PC-9 (cell line): ENCODE measurements around the gene CDC23. TPM values are rescaled to one million over a fixed set of nuclear protein-coding genes. Genes with fewer than 3 reads are reported as not detected.

Experiments
- BruUV-seq: library from RNA; stranded (reverse); fragments of 400-500 nt; replicated peaks from 2 replicates; lab custom pipeline; 2021; lab: Mats Ljungman, UMichigan
- CTCF ChIA-PET: fragments of 300-600 bp; sonication (Branson Sonifier 250); formaldehyde crosslinking; loops from one replicate; lab custom pipeline; 2022; ENCODE audit warnings: antibody characterized with exemption; lab: Charles Lee
- POLR2A ChIA-PET: fragments of 300-600 bp; sonication (Branson Sonifier 250); formaldehyde crosslinking; loops from one replicate; lab custom pipeline; 2022; ENCODE audit warnings: antibody characterized with exemption; ENCODE audit not compliant: unreplicated experiment; lab: Charles Lee
- DNase-seq, 2 experiments: peaks; one replicate each; pipeline versions ENCODE4 v3.0.0 to v3.0.0-alpha.2; 2015 to 2022; ENCODE audit warnings: mixed read lengths in 1 of 2
- H2AFZ ChIP-seq: fragments of 200-600 bp; sonication (generic); 2 replicates; pipeline ENCODE4 v1.8.1; 2017; ENCODE audit warnings: antibody characterized with exemption
- H3F3A ChIP-seq: fragments of 200-600 bp; sonication (generic); 2 replicates; pipeline ENCODE4 v1.8.1; 2017; ENCODE audit warnings: antibody characterized with exemption, mild to moderate bottlenecking, low read depth; ENCODE audit not compliant: insufficient read depth
- H3K27ac ChIP-seq: fragments of 200-600 bp; sonication (generic); 2 replicates; pipeline ENCODE4 v1.6.1; 2016; ENCODE audit warnings: mixed run types
- H3K27me3 ChIP-seq: fragments of 200-600 bp; sonication (generic); 2 replicates; pipeline ENCODE4 v1.6.1; 2016; ENCODE audit warnings: low read depth, mixed run types; ENCODE audit not compliant: insufficient read depth
- H3K36me3 ChIP-seq: fragments of 200-600 bp; sonication (generic); 2 replicates; pipeline ENCODE4 v1.6.1; 2016; ENCODE audit warnings: low read depth, mixed run types
- H3K4me1 ChIP-seq: fragments of 200-600 bp; sonication (generic); replicated peaks from 2 replicates; pipeline ENCODE4 v1.6.1; 2016; ENCODE audit warnings: mixed run types; ENCODE audit not compliant: insufficient read depth
- H3K4me2 ChIP-seq: fragments of 200-600 bp; sonication (generic); 2 replicates; pipeline ENCODE4 v1.6.1; 2017; ENCODE audit warnings: mixed run types
- H3K4me3 ChIP-seq: fragments of 200-600 bp; sonication (generic); 2 replicates; pipeline ENCODE4 v1.6.1; 2016; ENCODE audit warnings: mixed run types
- H3K79me2 ChIP-seq: fragments of 200-600 bp; sonication (generic); 2 replicates; pipeline ENCODE4 v1.6.1; 2017; ENCODE audit warnings: low read depth, mixed run types
- H3K9me2 ChIP-seq: fragments of 200-600 bp; sonication (generic); 2 replicates; pipeline ENCODE4 v1.8.1; 2017; ENCODE audit warnings: mild to moderate bottlenecking; ENCODE audit not compliant: insufficient read depth
- H3K9me3 ChIP-seq: fragments of 200-600 bp; sonication (generic); 2 replicates; pipeline ENCODE4 v1.8.1; 2016; ENCODE audit warnings: low read depth; ENCODE audit not compliant: insufficient read depth
- H4K20me1 ChIP-seq: fragments of 200-600 bp; sonication (generic); 2 replicates; pipeline ENCODE4 v1.8.1; 2017; ENCODE audit not compliant: insufficient read depth
- EZH2 ChIP-seq: fragments of 200-600 bp; sonication (generic); IDR thresholded peaks from 2 replicates; pipeline ENCODE4 v1.8.0; 2017; ENCODE audit warnings: antibody characterized with exemption, low read depth
- intact Hi-C: fragments of 100-400 bp; cut with micrococcal nuclease; formaldehyde crosslinking; loops from one replicate; pipeline ENCODE4 v1.10.0; 2022; ENCODE audit not compliant: unreplicated experiment
- total RNA-seq: library from RNA; stranded (reverse); gene quantifications from 2 replicates; pipeline ENCODE4 v1.2.3, GENCODE V29; 2021
- TF ChIP-seq, protein P1 (sequence below): fragments of 200-600 bp; sonication (generic); conservative IDR thresholded peaks from 2 replicates; pipeline ENCODE4 v1.6.1; 2017; ENCODE audit warnings: mixed run types, antibody characterized with exemption, mild to moderate bottlenecking, moderate library complexity

The CDC23 gene
- total RNA-seq, 1 experiment from 2014 or later = 40.5 TPM

GRCh38 chr5:138139781-138140090 is 73.4 kb downstream of the CDC23 start:
- no peak overlapping the region for H3K27ac ChIP-seq
- no peaks in the 10 kb centered on the region for H3K79me2 ChIP-seq
- no peaks in the 10 kb centered on the region for H3K36me3 ChIP-seq
- intact Hi-C loops = no loop called here
- no peak for DNase-seq
- BruUV-seq = no TSS peak
- no peaks in the 10 kb centered on the region; the same call in 1 of the 2 replicates for H3K9me2 ChIP-seq
- H3K4me2 ChIP-seq = no peak overlapping the region
- H3K9me3 ChIP-seq = no peaks in the 10 kb centered on the region
- ChIA-PET POLR2A (interaction anchor here (0.6 kb wide), 1 partner anchor 1742 kb away, joined by 3 read pairs; no protein-coding TSS in a partner anchor), CTCF (no interaction called here)
- no peaks in the 10 kb centered on the region for H3K27me3 ChIP-seq
- H2AFZ ChIP-seq = no peak overlapping the region
- H4K20me1 ChIP-seq = no peaks in the 10 kb centered on the region
- no peak for TF ChIP-seq EZH2
- 0 out of 2 replicates have a peak, but pooled peaks cover 7% of the 10 kb centered on the region for H3F3A ChIP-seq
- no peak overlapping the region for H3K4me3 ChIP-seq
- peaks cover 5% of the 10 kb centered on the region; the same call in 1 of the 2 replicates for H3K4me1 ChIP-seq

DNA sequence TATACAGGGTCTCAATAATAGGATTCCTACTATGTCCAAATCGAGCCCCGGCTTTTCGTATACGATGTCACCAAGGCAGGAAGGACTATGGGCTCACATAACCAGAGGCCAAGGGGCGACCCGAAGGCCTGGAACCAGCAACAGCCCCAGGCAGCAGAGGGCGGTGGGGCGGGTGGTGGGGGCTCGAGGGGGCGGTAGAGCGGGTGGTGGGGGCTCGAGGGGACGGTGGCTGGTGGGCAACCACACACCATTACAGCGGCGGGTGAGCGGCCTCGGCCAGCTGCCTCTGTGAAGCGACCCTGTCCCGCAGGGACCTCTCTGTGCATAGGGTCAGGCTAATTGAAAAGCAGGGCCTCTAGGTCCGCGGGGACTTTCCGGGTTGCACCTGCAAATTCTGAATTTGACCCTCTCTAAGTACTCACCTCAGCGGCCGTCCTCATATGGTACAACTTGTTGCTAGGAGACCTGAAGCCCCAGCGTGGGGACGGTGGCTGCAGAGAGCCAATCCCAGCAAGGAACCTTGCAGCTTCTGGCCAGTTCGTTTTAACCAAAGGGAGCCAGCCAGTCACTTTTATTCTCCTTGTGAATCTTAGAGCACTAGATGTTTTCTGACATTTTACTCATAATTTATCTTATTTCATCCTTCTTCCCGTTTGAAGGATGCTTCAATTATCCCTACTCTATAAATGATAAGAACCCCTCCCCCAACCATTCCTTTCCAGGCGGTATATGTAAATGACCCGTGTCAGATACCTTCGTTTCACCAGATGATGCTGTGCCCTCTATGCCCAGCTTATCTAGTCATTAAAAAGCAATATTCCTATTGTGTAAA is 74.0 kb downstream of the CDC23 start, which contains the start of gene NME5:
Gene NME5 (minus strand): TSS at position 480 of the 832 bp plus-strand sequence. CDS start 648 bp downstream, outside the sequence.
- CTCF ChIA-PET = no interaction called here
- no peak within 1 kb of the TSS for H3K4me3 ChIP-seq
- H3K27me3 ChIP-seq = no peaks in the 10 kb centered on the region
- no peaks in the 10 kb centered on the region for H3K79me2 ChIP-seq
- H3K4me1 ChIP-seq = peaks cover 5% of the 10 kb centered on the region; the same call in 1 of the 2 replicates
- 0 out of 2 replicates have a peak, but pooled peaks cover 7% of the 10 kb centered on the region for H3F3A ChIP-seq
- no peak within 1 kb of the TSS for H2AFZ ChIP-seq
- H3K9me3 ChIP-seq = no peaks in the 10 kb centered on the region
- intact Hi-C loops = no loop called here
- H3K4me2 ChIP-seq = no peak within 1 kb of the TSS
- TF ChIP-seq EZH2 = no peak
- TF ChIP-seq, protein P1, sequence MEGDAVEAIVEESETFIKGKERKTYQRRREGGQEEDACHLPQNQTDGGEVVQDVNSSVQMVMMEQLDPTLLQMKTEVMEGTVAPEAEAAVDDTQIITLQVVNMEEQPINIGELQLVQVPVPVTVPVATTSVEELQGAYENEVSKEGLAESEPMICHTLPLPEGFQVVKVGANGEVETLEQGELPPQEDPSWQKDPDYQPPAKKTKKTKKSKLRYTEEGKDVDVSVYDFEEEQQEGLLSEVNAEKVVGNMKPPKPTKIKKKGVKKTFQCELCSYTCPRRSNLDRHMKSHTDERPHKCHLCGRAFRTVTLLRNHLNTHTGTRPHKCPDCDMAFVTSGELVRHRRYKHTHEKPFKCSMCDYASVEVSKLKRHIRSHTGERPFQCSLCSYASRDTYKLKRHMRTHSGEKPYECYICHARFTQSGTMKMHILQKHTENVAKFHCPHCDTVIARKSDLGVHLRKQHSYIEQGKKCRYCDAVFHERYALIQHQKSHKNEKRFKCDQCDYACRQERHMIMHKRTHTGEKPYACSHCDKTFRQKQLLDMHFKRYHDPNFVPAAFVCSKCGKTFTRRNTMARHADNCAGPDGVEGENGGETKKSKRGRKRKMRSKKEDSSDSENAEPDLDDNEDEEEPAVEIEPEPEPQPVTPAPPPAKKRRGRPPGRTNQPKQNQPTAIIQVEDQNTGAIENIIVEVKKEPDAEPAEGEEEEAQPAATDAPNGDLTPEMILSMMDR = no peak
- BruUV-seq = no TSS peak
- POLR2A ChIA-PET = no interaction called here
- no peaks in the 10 kb centered on the region for H4K20me1 ChIP-seq
- no peaks in the 10 kb centered on the region for H3K36me3 ChIP-seq
- H3K27ac ChIP-seq = no peak within 1 kb of the TSS
- peak in 1 of 2 experiments; percentile 22 for DNase-seq
- H3K9me2 ChIP-seq = no peaks in the 10 kb centered on the region; the same call in 1 of the 2 replicates

Other genes with a start within 250 kb of the CDC23 start
- 23.8 and 25.1 TPM in 2 replicates for gene FAM13B, start 180.2 kb downstream of the CDC23 start, total RNA-seq
- gene WNT8A, start 129.3 kb downstream of the CDC23 start, total RNA-seq = 0.35 TPM in 1 of 2 replicates, not detected in the other
- gene NME5, start 73.9 kb downstream of the CDC23 start, total RNA-seq = 0.98 and 1.9 TPM in 2 replicates
- gene BRD8, start 34.7 kb downstream of the CDC23 start, total RNA-seq = 126 and 171 TPM in 2 replicates
- gene KIF20A, start 34.2 kb downstream of the CDC23 start, total RNA-seq = 63.6 and 88.6 TPM in 2 replicates
- gene GFRA3, start 61.3 kb upstream of the CDC23 start, total RNA-seq = 0.68 TPM in 1 of 2 replicates, not detected in the other
- gene CDC25C, start 118.5 kb upstream of the CDC23 start, total RNA-seq = 36.2 and 39.5 TPM in 2 replicates
- 46.6 and 65.1 TPM in 2 replicates for gene FAM53C, start 124.9 kb upstream of the CDC23 start, total RNA-seq
- gene KDM3B, start 139.4 kb upstream of the CDC23 start, total RNA-seq = 75.0 and 76.7 TPM in 2 replicates
- 0.87 and 1.3 TPM in 2 replicates for gene REEP2, start 225.7 kb upstream of the CDC23 start, total RNA-seq